Measurements from ENCODE around the gene RNF5. TPM values are rescaled to one million over a fixed set of nuclear protein-coding genes. Genes with fewer than 3 reads are reported as not detected.

Gene RNF5
- polyA plus RNA-seq, 1 donor from 2014 or later, result 369 TPM

DNA sequence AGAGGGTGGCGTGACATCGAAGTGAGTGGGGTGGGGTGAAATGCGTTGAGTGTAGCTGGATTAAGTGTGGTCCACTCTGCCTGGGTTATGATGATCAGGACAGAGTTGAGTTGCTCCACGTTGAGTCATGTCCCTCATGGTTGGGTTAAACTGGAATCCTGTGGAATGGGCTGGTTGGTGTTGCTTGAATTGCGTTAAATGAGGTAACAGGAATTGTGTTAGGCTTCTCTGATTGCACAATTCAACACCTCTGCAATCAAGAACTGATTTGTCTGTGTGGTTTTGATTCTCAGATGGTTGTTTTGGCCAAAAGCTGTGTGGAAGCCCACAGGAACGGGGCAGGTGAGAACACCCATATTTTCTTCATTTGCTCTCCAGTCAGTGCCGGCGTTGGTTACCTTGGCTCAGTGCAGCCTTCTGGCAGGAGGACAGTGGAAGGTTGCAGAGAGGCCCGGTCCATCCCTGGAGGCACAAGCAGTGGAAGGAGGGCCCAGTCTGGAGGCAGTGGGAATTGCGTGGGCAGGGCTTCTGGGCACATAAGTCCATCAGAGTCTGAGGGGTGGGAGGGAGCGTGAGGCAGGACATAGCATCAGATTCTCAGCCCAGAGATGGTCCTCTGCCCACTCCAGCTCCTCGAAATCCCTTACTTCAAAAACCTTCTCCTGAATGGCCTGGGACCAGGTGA, 34.0 kb downstream of the RNF5 start:
- H3K9me3 ChIP-seq (ENCODE audit: low read length), result no peaks in the 10 kb centered on the region
- no peaks in the 10 kb centered on the region for H3K27me3 ChIP-seq (ENCODE audit: insufficient read depth, low read depth, low read length)
- H3K9ac ChIP-seq (ENCODE audit: low read length), result no peak overlapping the region
- no peak overlapping the region for H3K27ac ChIP-seq (ENCODE audit: low read length)
- TF ChIP-seq RAD21 (conservative IDR thresholded peaks at IDR 0.05), result no peak
- no peak overlapping the region for H2AFZ ChIP-seq (ENCODE audit: low read depth, low read length)
- H3K4me3 ChIP-seq (ENCODE audit: low read length), result no peak overlapping the region
- H4K20me1 ChIP-seq (ENCODE audit: insufficient read depth), result no peaks in the 10 kb centered on the region
- no peaks in the 10 kb centered on the region for H3K79me2 ChIP-seq (replicated peaks; ENCODE audit: insufficient read depth, low read length)
- no peaks in the 10 kb centered on the region for H3F3A ChIP-seq (ENCODE audit: insufficient read depth, low read length, poor library complexity, severe bottlenecking)
- H3K9me2 ChIP-seq (ENCODE audit: insufficient read depth, low read length), result no peaks in the 10 kb centered on the region
- no peak overlapping the region for H3K4me2 ChIP-seq (ENCODE audit: low read length)
- H3K36me3 ChIP-seq (ENCODE audit: insufficient read depth, low read length), result no peaks in the 10 kb centered on the region

DNA sequence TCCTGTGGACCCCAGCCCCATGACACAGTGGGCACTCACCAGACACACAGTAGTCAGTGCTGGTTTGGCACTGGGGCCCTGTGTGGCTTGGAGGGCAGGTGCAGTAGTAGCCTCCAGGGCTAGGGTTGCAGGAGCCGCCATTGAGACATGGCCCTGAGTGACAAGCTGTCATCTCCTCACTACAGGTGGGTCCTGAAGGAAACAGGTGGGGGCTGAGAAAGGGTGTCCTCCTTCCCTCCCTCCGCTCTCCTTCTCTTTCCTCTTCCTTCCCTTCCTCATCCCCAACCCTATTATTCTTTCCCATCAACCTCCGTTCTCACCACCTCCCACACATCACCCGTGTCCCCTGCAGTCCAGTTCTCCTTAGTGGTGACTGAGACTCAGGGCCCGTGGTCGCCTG, 35.4 kb downstream of the RNF5 start:
- H3K36me3 ChIP-seq (ENCODE audit: insufficient read depth, low read length), result no peaks in the 10 kb centered on the region
- H3K4me2 ChIP-seq (ENCODE audit: low read length), result no peak overlapping the region
- no peak overlapping the region for H2AFZ ChIP-seq (ENCODE audit: low read depth, low read length)
- H3F3A ChIP-seq (ENCODE audit: insufficient read depth, low read length, poor library complexity, severe bottlenecking), result no peaks in the 10 kb centered on the region
- H3K4me3 ChIP-seq (ENCODE audit: low read length), result no peak overlapping the region
- H3K27me3 ChIP-seq (ENCODE audit: insufficient read depth, low read depth, low read length), result no peaks in the 10 kb centered on the region
- H3K9me2 ChIP-seq (ENCODE audit: insufficient read depth, low read length), result no peaks in the 10 kb centered on the region
- no peaks in the 10 kb centered on the region for H3K79me2 ChIP-seq (replicated peaks; ENCODE audit: insufficient read depth, low read length)
- H3K27ac ChIP-seq (ENCODE audit: low read length), result no peak overlapping the region
- H4K20me1 ChIP-seq (ENCODE audit: insufficient read depth), result no peaks in the 10 kb centered on the region
- TF ChIP-seq, protein P1, sequence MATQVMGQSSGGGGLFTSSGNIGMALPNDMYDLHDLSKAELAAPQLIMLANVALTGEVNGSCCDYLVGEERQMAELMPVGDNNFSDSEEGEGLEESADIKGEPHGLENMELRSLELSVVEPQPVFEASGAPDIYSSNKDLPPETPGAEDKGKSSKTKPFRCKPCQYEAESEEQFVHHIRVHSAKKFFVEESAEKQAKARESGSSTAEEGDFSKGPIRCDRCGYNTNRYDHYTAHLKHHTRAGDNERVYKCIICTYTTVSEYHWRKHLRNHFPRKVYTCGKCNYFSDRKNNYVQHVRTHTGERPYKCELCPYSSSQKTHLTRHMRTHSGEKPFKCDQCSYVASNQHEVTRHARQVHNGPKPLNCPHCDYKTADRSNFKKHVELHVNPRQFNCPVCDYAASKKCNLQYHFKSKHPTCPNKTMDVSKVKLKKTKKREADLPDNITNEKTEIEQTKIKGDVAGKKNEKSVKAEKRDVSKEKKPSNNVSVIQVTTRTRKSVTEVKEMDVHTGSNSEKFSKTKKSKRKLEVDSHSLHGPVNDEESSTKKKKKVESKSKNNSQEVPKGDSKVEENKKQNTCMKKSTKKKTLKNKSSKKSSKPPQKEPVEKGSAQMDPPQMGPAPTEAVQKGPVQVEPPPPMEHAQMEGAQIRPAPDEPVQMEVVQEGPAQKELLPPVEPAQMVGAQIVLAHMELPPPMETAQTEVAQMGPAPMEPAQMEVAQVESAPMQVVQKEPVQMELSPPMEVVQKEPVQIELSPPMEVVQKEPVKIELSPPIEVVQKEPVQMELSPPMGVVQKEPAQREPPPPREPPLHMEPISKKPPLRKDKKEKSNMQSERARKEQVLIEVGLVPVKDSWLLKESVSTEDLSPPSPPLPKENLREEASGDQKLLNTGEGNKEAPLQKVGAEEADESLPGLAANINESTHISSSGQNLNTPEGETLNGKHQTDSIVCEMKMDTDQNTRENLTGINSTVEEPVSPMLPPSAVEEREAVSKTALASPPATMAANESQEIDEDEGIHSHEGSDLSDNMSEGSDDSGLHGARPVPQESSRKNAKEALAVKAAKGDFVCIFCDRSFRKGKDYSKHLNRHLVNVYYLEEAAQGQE (IDR thresholded peaks at IDR 0.05; ENCODE audit: borderline replicate concordance), result no peak
- TF ChIP-seq TAF1 (IDR thresholded peaks at IDR 0.05; ENCODE audit: low read depth), result no peak
- no peak for TF ChIP-seq POLR2AphosphoS5 (IDR thresholded peaks at IDR 0.05)
- TF ChIP-seq MXI1 (conservative IDR thresholded peaks at IDR 0.05; ENCODE audit: poor library complexity, severe bottlenecking), result no peak
- no peak for TF ChIP-seq EP300 (conservative IDR thresholded peaks at IDR 0.05; ENCODE audit: poor library complexity, severe bottlenecking)
- TF ChIP-seq RAD21 (conservative IDR thresholded peaks at IDR 0.05), result no peak
- TF ChIP-seq SMC3 (conservative IDR thresholded peaks at IDR 0.05; ENCODE audit: poor library complexity), result no peak
- no peaks in the 10 kb centered on the region for H3K9me3 ChIP-seq (ENCODE audit: low read length)
- no peak overlapping the region for H3K9ac ChIP-seq (ENCODE audit: low read length)

DNA sequence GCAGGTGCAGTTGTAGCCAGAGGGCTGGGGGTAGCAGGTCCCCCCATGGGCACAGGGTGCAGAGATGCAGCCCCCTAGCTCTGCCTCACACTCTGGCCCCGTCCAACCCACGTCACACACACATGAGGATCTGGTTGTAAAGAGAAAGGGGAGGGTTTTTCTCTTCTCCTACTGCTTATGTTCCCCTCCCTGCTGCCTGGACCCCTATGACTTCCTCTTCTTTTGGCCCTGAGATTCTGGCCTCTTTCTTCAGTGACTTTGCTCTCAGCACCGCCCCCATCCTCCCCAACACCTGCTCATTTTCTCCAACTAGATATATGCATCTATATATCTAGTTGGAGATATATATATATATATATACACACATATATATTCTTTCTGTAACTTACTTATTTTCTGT, 35.9 kb downstream of the RNF5 start:
- Histone ChIP-seq H3K4me3 (ENCODE audit: low read length) (no peak overlapping the region), H3K27ac (ENCODE audit: low read length) (no peak overlapping the region), H4K20me1 (ENCODE audit: insufficient read depth) (no peaks in the 10 kb centered on the region), H3F3A (ENCODE audit: insufficient read depth, low read length, poor library complexity, severe bottlenecking) (no peaks in the 10 kb centered on the region), H3K9ac (ENCODE audit: low read length) (no peak overlapping the region), H3K27me3 (ENCODE audit: insufficient read depth, low read depth, low read length) (no peaks in the 10 kb centered on the region), H3K9me2 (ENCODE audit: insufficient read depth, low read length) (no peaks in the 10 kb centered on the region), H3K36me3 (ENCODE audit: insufficient read depth, low read length) (no peaks in the 10 kb centered on the region), H3K79me2 (replicated peaks; ENCODE audit: insufficient read depth, low read length) (no peaks in the 10 kb centered on the region), H2AFZ (ENCODE audit: low read depth, low read length) (no peak overlapping the region), H3K4me2 (ENCODE audit: low read length) (no peak overlapping the region), H3K9me3 (ENCODE audit: low read length) (no peaks in the 10 kb centered on the region)
- no peak for TF ChIP-seq EZH2 (IDR thresholded peaks at IDR 0.05; ENCODE audit: borderline replicate concordance, insufficient read depth, low read length, poor library complexity, severe bottlenecking)
- TF ChIP-seq SMC3 (conservative IDR thresholded peaks at IDR 0.05; ENCODE audit: poor library complexity), result no peak
- TF ChIP-seq RAD21 (conservative IDR thresholded peaks at IDR 0.05), result no peak
- TF ChIP-seq POLR2AphosphoS5 (IDR thresholded peaks at IDR 0.05), result no peak
- TF ChIP-seq, protein P1 (IDR thresholded peaks at IDR 0.05; ENCODE audit: borderline replicate concordance), result no peak
- TF ChIP-seq, protein P2, sequence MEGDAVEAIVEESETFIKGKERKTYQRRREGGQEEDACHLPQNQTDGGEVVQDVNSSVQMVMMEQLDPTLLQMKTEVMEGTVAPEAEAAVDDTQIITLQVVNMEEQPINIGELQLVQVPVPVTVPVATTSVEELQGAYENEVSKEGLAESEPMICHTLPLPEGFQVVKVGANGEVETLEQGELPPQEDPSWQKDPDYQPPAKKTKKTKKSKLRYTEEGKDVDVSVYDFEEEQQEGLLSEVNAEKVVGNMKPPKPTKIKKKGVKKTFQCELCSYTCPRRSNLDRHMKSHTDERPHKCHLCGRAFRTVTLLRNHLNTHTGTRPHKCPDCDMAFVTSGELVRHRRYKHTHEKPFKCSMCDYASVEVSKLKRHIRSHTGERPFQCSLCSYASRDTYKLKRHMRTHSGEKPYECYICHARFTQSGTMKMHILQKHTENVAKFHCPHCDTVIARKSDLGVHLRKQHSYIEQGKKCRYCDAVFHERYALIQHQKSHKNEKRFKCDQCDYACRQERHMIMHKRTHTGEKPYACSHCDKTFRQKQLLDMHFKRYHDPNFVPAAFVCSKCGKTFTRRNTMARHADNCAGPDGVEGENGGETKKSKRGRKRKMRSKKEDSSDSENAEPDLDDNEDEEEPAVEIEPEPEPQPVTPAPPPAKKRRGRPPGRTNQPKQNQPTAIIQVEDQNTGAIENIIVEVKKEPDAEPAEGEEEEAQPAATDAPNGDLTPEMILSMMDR (IDR thresholded peaks at IDR 0.05; ENCODE audit: poor library complexity, severe bottlenecking), result no peak
- no peak for TF ChIP-seq EP300 (conservative IDR thresholded peaks at IDR 0.05; ENCODE audit: poor library complexity, severe bottlenecking)
- no peak for TF ChIP-seq MXI1 (conservative IDR thresholded peaks at IDR 0.05; ENCODE audit: poor library complexity, severe bottlenecking)
- no peak for TF ChIP-seq TAF1 (IDR thresholded peaks at IDR 0.05; ENCODE audit: low read depth)
